Nucleus accumbens (tissue), 56 donors: Measurements from ENCODE around the gene ZNF20.
"Not testable (repeated sequence)": the region's sequence is repeated elsewhere in the genome, so short reads cannot be mapped to it uniquely, and the experiment has no call there.

Experiments
- DNase-seq, 56 donors: peaks; one replicate each; lab custom pipeline; 2025; lab: John Stamatoyannopoulos, UW

ZNF20 gene

GRCh38 chr19:12117201-12117970, 22.8 kb downstream of the ZNF20 start:
- DNase-seq: no peak

DNA sequence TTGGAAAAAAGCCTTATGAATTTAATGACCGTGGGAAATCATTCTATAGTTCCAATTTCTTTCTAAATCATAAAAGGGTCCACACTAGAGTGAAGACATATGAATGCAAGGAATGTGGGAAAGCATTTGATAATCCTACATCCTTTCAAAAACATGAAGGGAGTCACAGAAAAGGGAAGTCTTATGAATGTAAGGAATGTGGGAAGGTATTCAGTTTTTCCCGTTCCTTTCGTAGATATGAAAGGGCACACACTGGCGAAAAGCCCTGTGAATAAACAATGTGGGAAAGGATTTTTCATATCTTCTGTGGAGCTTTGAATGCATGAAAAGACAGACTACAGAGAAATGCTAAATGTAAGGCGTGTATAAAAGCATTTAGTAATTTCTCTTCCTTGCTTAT, 27.0 kb downstream of the ZNF20 start:
- no peak for DNase-seq

GRCh38 chr19:12112701-12113100, 27.4 kb downstream of the ZNF20 start:
- no peak for DNase-seq

DNA sequence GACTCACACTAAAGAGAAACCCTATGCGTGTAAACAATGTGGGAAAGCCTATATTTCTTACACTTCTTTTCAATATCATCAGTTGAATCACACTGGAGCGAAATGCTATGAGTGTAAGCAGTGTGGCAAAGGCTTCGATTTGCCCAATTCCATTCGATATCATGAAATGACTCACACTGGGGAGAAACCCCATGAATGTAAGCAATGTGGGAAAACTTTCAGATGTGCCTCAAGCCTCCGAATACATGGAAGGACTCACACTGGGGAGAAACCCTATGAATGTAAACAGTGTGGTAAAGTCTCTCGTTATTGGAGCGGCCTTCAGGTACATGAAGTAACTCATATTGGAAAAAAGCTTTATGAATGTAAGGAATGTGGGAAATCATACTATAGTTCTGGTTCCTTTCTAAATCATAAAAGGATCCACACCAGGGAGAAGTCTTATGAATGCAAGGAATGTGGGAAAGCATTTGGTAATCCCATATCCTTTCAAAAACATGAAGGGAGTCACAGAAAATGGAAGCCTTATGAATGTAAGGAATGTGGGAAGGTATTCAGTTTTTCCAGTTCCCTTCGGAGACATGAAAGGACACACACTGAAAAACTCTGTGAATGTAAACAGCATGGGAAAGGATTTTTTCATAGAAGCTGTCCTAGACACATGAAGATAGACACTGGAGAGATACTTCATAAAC, 28.1 kb downstream of the ZNF20 start:
- no peak for DNase-seq

DNA sequence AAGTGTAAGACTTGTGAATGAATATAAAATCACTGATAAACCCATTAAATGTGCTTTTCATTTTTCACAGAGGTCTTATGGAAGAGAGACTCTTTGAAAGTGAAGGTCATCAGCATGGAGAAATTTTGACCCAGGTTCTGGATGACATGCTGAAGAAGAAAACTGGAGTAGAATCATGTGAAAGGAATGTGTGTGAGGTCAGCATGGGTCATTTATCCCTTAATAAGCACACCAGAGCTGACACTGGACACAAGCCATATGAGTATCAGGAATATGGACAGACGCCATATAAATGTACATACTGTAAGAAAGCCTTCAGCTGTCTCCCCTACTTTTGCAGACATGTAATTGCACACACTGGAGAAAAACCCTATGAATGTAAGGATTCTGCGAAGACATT, 29.0 kb downstream of the ZNF20 start:
- DNase-seq: no peak

DNA sequence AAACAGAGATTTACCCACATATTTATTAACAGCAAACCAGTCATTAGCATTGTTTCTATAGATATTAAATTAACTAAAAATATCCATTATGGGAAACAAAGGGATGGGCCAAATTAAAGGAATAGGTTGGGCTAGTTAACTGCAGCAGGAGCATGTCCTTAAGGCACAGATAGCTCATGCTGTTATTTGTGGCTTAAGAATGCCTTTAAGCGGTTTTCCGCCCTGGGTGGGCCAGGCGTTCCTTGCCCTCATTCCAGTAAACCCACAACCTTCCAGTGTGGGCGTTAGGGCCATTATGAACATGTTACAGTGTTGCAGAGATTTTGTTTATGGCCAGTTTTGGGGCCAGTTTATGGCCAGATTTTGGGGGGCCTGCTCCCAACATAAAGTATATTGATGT, 36.2 kb downstream of the ZNF20 start:
- not testable (repeated sequence) for DNase-seq

DNA sequence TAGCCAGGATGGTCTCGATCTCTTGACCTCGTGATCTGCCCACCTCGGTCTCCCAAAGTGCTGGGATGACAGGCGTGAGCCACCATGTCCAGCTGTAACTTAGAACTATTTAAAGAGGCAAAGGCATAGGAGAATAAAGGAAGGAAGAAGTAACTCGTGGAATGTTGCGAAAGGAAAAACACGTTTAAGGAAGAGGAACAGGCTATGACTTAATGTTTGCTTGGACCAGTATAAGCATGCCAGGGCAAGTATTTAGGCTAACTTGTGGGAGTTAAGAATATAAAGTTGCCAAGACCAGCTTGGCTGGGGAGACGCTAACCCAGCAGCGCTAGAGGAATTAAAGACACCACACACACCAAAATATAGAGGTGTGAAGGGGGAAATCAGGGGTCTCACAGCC, 42.1 kb downstream of the ZNF20 start:
- DNase-seq: no peak

DNA sequence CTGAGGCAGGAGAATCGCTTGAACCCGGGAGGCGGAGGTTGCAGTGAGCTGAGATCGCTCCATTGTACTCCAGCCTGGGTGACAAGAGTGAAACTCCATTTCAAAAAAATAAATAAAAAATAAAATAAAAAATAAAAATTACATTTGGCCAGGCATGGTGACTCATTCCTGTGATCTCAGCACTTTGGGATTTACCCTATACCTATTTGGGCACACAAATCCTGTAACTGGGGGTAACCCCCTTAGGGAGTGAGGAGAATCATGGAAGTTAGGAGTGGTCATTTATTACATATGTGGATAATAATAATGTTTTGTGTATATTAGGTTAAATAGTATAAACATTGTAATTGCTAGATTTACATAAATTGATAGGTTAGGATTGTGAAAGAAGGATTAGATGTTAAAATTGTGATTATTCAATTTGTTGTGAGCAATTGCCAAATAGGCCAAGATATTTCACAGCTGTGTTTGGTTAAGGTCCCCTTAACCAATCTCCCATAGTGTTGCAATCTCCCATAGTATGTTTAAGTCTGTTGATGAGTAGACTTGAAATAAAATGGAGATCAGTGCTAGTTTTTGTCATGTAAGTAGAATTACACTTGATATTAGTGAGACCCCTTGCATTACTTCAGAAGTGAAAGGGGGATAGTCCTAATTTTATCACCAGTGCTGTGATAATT, 44.9 kb downstream of the ZNF20 start:
- DNase-seq: no peak

DNA sequence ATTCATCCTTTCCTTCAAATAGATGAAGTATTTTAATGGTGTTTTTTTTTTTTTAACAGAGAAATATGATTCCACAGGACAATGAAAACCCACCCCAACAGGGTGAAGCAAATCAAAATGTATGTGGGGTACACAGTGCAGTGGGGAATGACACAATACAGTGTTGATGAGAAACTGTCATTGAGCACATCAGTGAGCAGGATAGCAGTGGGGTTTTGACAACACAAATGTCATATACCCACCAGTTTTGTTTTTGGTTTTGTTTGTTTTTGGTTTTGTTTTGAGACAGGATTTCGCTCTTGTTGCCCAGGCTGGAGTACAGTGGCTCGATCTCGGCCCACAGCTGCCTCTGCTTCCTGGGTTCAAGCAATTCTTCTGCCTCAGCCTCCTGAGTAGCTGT, 46.4 kb downstream of the ZNF20 start:
- no peak for DNase-seq

DNA sequence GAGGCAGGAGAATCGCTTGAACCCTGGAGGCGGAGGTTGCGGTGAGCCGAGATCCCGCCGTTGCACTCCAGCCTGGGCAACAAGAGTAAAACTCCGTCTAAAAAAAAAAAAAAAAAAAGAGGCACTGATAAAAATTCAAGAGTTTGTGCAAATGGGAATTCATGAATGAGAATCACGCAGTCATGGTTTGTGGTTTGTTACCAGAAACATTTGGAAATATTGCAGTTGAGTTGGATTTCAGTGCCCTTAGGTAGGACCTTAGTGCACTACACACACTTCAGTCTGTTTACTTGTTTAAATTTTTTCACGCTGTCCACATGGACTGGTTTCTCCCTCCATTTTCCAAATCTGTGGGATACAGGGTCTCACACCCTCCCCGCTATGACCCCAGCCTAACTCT, 47.2 kb downstream of the ZNF20 start:
- DNase-seq: no peak

GRCh38 chr19:12092065-12092867, 47.9 kb downstream of the ZNF20 start:
- DNase-seq: peak in 55 of 56 donors; percentile 0 to 86 (median 49)

DNA sequence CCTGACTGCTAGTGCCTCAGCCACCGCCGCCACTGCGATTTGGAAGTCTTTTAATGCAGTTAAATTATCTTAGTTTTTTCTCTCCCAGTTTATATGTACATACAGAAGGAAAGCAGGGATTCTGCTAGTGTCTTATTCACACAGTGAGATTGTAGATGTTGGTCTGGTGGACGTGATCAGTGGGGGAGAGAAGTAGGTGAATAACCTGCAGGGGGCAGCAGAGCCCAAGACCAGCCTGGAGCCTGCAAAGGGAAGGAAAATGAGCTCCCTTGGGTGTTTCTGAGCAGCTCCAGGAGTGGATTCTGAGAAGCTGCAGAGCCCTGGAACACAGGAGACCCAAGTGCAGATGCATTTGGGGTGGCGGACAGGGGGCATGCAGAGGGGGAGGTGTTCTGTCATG, 49.3 kb downstream of the ZNF20 start:
- peak in 45 of 56 donors; percentile 1 to 79 (median 25) for DNase-seq

GRCh38 chr19:12085074-12085818, 54.9 kb downstream of the ZNF20 start:
- DNase-seq: no peak

DNA sequence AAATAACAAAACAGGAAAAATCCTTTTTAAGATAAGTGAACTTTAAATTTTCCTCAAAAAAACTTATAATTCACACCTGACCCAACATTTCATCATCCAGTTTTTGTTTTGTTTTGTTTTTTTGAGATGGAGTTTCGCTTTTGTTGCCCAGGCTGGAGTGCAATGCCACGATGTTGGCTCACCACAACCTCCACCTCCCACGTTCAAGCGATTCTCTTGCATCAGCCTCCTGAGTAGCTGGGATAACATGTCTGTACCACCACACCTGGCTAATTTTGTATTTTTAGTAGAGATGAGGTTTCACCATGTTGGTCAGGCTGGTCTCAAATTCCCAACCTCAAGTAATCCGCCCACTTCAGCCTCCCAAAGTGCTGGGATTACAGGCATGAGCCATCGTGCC, 56.8 kb downstream of the ZNF20 start:
- not testable (repeated sequence) for DNase-seq
